Measurements from ENCODE around the gene ST3GAL3.
A peak's percentile ranks its signal among the peaks of the same experiment; 100 is the strongest.

ST3GAL3 gene

DNA sequence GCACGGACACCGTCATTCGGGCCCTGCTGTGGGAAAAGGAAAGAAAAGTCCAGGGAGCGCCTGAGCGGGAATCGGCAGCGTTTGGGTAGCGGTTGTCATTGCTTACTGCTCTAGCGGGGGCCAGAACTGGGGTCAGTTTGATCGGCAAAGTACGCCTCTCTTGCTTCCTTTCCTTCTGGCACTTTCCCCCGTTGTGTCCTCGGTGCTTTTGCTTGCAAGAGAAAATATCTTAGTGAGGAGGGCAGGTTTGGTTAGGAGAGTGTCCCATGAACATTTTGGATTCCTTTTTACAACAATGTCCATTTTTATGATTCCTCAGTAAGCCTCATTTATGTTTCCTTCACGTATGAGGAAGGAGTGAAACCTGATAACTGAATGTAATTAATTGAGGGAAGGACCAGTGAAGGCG, 670 bp downstream of the ST3GAL3 start (continued):
- TF ChIP-seq, protein P1, sequence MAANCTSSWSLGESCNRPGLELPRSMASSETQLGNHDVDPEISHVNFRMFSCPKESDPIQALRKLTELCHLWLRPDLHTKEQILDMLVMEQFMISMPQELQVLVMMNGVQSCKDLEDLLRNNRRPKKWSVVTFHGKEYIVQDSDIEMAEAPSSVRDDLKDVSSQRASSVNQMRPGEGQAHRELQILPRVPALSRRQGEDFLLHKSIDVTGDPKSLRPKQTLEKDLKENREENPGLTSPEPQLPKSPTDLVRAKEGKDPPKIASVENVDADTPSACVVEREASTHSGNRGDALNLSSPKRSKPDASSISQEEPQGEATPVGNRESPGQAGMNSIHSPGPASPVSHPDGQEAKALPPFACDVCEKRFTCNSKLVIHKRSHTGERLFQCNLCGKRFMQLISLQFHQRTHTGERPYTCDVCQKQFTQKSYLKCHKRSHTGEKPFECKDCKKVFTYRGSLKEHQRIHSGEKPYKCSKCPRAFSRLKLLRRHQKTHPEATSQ (tag by site-specific recombination; IDR thresholded peaks at IDR 0.05), result no peak
- TF ChIP-seq ZNF600 (tag by site-specific recombination; IDR thresholded peaks at IDR 0.05), result peak; percentile 67
- no peak for TF ChIP-seq ZNF24 (tag by site-specific recombination; IDR thresholded peaks at IDR 0.05)
- TF ChIP-seq ZBTB8A (tag by site-specific recombination; IDR thresholded peaks at IDR 0.05), result no peak
- no peak for TF ChIP-seq ZNF302 (tag by site-specific recombination; IDR thresholded peaks at IDR 0.05; ENCODE audit: low read depth)
- TF ChIP-seq ZNF501 (tag by site-specific recombination; IDR thresholded peaks at IDR 0.05), result 0 out of 2 replicates have a peak, but pooled peaks have one; percentile 64
- no peak for TF ChIP-seq MYNN (tag by site-specific recombination; IDR thresholded peaks at IDR 0.05; ENCODE audit: borderline replicate concordance)
- TF ChIP-seq ZNF529 (tag by site-specific recombination; IDR thresholded peaks at IDR 0.05; ENCODE audit: insufficient replicate concordance), result no peak
- TF ChIP-seq, protein P2, sequence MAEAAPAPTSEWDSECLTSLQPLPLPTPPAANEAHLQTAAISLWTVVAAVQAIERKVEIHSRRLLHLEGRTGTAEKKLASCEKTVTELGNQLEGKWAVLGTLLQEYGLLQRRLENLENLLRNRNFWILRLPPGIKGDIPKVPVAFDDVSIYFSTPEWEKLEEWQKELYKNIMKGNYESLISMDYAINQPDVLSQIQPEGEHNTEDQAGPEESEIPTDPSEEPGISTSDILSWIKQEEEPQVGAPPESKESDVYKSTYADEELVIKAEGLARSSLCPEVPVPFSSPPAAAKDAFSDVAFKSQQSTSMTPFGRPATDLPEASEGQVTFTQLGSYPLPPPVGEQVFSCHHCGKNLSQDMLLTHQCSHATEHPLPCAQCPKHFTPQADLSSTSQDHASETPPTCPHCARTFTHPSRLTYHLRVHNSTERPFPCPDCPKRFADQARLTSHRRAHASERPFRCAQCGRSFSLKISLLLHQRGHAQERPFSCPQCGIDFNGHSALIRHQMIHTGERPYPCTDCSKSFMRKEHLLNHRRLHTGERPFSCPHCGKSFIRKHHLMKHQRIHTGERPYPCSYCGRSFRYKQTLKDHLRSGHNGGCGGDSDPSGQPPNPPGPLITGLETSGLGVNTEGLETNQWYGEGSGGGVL (tag by site-specific recombination; IDR thresholded peaks at IDR 0.05), result no peak
- TF ChIP-seq ZNF155 (tag by site-specific recombination; IDR thresholded peaks at IDR 0.05), result no peak
- TF ChIP-seq ZNF623 (tag by site-specific recombination; IDR thresholded peaks at IDR 0.05), result no peak
- no peak for TF ChIP-seq ZNF776 (tag by site-specific recombination; IDR thresholded peaks at IDR 0.05; ENCODE audit: borderline replicate concordance)
- TF ChIP-seq ZNF174 (tag by site-specific recombination; IDR thresholded peaks at IDR 0.05), result no peak
- TF ChIP-seq SETDB1 (IDR thresholded peaks at IDR 0.05; ENCODE audit: insufficient read length, low read length), result no peak
- TF ChIP-seq ZNF239 (tag by site-specific recombination; IDR thresholded peaks at IDR 0.05), result no peak
- TF ChIP-seq ZXDB (tag by site-specific recombination; IDR thresholded peaks at IDR 0.05), result no peak; the same call in 1 of the 2 replicates
- no peak for TF ChIP-seq ZNF544 (tag by site-specific recombination; IDR thresholded peaks at IDR 0.05)
- TF ChIP-seq, protein P3, sequence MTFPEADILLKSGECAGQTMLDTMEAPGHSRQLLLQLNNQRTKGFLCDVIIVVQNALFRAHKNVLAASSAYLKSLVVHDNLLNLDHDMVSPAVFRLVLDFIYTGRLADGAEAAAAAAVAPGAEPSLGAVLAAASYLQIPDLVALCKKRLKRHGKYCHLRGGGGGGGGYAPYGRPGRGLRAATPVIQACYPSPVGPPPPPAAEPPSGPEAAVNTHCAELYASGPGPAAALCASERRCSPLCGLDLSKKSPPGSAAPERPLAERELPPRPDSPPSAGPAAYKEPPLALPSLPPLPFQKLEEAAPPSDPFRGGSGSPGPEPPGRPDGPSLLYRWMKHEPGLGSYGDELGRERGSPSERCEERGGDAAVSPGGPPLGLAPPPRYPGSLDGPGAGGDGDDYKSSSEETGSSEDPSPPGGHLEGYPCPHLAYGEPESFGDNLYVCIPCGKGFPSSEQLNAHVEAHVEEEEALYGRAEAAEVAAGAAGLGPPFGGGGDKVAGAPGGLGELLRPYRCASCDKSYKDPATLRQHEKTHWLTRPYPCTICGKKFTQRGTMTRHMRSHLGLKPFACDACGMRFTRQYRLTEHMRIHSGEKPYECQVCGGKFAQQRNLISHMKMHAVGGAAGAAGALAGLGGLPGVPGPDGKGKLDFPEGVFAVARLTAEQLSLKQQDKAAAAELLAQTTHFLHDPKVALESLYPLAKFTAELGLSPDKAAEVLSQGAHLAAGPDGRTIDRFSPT (tag by site-specific recombination; IDR thresholded peaks at IDR 0.05), result no peak
- TF ChIP-seq SP7 (tag by site-specific recombination; IDR thresholded peaks at IDR 0.05), result 0 out of 2 replicates have a peak, but pooled peaks have one; percentile 34
- no peak for TF ChIP-seq ZNF121 (tag by site-specific recombination; IDR thresholded peaks at IDR 0.05)
- TF ChIP-seq ZNF175 (tag by site-specific recombination; IDR thresholded peaks at IDR 0.05), result no peak
- TF ChIP-seq ZNF350 (tag by site-specific recombination; IDR thresholded peaks at IDR 0.05), result no peak
- TF ChIP-seq ZNF677 (tag by site-specific recombination; IDR thresholded peaks at IDR 0.05), result no peak
- TF ChIP-seq ZNF311 (tag by site-specific recombination; IDR thresholded peaks at IDR 0.05; ENCODE audit: borderline replicate concordance), result no peak
- peak; percentile 93 for TF ChIP-seq ZNF335 (tag by site-specific recombination; conservative IDR thresholded peaks at IDR 0.05)
- TF ChIP-seq, protein P4, sequence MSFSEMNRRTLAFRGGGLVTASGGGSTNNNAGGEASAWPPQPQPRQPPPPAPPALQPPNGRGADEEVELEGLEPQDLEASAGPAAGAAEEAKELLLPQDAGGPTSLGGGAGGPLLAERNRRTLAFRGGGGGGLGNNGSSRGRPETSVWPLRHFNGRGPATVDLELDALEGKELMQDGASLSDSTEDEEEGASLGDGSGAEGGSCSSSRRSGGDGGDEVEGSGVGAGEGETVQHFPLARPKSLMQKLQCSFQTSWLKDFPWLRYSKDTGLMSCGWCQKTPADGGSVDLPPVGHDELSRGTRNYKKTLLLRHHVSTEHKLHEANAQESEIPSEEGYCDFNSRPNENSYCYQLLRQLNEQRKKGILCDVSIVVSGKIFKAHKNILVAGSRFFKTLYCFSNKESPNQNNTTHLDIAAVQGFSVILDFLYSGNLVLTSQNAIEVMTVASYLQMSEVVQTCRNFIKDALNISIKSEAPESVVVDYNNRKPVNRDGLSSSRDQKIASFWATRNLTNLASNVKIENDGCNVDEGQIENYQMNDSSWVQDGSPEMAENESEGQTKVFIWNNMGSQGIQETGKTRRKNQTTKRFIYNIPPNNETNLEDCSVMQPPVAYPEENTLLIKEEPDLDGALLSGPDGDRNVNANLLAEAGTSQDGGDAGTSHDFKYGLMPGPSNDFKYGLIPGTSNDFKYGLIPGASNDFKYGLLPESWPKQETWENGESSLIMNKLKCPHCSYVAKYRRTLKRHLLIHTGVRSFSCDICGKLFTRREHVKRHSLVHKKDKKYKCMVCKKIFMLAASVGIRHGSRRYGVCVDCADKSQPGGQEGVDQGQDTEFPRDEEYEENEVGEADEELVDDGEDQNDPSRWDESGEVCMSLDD (tag by site-specific recombination; IDR thresholded peaks at IDR 0.05), result no peak
- TF ChIP-seq, protein P5, sequence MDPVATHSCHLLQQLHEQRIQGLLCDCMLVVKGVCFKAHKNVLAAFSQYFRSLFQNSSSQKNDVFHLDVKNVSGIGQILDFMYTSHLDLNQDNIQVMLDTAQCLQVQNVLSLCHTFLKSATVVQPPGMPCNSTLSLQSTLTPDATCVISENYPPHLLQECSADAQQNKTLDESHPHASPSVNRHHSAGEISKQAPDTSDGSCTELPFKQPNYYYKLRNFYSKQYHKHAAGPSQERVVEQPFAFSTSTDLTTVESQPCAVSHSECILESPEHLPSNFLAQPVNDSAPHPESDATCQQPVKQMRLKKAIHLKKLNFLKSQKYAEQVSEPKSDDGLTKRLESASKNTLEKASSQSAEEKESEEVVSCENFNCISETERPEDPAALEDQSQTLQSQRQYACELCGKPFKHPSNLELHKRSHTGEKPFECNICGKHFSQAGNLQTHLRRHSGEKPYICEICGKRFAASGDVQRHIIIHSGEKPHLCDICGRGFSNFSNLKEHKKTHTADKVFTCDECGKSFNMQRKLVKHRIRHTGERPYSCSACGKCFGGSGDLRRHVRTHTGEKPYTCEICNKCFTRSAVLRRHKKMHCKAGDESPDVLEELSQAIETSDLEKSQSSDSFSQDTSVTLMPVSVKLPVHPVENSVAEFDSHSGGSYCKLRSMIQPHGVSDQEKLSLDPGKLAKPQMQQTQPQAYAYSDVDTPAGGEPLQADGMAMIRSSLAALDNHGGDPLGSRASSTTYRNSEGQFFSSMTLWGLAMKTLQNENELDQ (tag by site-specific recombination; IDR thresholded peaks at IDR 0.05; ENCODE audit: low read depth), result no peak
- TF ChIP-seq, protein P6, sequence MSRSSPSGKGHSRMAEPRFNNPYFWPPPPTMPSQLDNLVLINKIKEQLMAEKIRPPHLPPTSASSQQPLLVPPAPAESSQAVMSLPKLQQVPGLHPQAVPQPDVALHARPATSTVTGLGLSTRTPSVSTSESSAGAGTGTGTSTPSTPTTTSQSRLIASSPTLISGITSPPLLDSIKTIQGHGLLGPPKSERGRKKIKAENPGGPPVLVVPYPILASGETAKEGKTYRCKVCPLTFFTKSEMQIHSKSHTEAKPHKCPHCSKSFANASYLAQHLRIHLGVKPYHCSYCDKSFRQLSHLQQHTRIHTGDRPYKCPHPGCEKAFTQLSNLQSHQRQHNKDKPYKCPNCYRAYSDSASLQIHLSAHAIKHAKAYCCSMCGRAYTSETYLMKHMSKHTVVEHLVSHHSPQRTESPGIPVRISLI (tag by site-specific recombination; IDR thresholded peaks at IDR 0.05), result no peak
- TF ChIP-seq ZNF274 (IDR thresholded peaks at IDR 0.05; ENCODE audit: low read length), result no peak
- TF ChIP-seq ZNF274 (tag by site-specific recombination; IDR thresholded peaks at IDR 0.05; ENCODE audit: borderline replicate concordance), result no peak
- TF ChIP-seq ZNF16 (tag by site-specific recombination; IDR thresholded peaks at IDR 0.05; ENCODE audit: low read depth), result no peak
